Memory B cell (primary cell): ENCODE results near the gene CES4A.
"Not testable (repeated sequence)": the region's sequence is repeated elsewhere in the genome, so short reads cannot be mapped to it uniquely, and the experiment has no call there.

ENCODE experiments used
- ATAC-seq: fragments of 150-1000 bp; cut with Tn5 transposase; 2 replicates; pipeline ENCODE4 v1.10.0; 2021; ENCODE audit warnings: low read depth, mild to moderate bottlenecking, moderate library complexity
- DNase-seq, 2 donors: peaks; one replicate each; pipeline ENCODE4 v3.0.0; 2022; ENCODE audit warnings: low spot score in 2 of 2
- H3K27ac Mint-ChIP-seq: one replicate; pipeline ENCODE4 v1.8.0; 2022; ENCODE audit warnings: mild to moderate bottlenecking, moderate library complexity, mixed read lengths
- H3K27me3 Mint-ChIP-seq: one replicate; pipeline ENCODE4 v1.8.0; 2022; ENCODE audit warnings: mixed read lengths
- H3K36me3 Mint-ChIP-seq: one replicate; pipeline ENCODE4 v1.8.0; 2022; ENCODE audit warnings: mild to moderate bottlenecking, mixed read lengths
- H3K4me1 Mint-ChIP-seq: one replicate; pipeline ENCODE4 v1.8.0; 2022; ENCODE audit warnings: mixed read lengths
- H3K4me3 Mint-ChIP-seq: one replicate; pipeline ENCODE4 v1.8.0; 2022; ENCODE audit warnings: mild to moderate bottlenecking, moderate library complexity, mixed read lengths
- H3K9me3 Mint-ChIP-seq: one replicate; pipeline ENCODE4 v1.8.0; 2022; ENCODE audit warnings: mixed read lengths

CES4A gene

DNA sequence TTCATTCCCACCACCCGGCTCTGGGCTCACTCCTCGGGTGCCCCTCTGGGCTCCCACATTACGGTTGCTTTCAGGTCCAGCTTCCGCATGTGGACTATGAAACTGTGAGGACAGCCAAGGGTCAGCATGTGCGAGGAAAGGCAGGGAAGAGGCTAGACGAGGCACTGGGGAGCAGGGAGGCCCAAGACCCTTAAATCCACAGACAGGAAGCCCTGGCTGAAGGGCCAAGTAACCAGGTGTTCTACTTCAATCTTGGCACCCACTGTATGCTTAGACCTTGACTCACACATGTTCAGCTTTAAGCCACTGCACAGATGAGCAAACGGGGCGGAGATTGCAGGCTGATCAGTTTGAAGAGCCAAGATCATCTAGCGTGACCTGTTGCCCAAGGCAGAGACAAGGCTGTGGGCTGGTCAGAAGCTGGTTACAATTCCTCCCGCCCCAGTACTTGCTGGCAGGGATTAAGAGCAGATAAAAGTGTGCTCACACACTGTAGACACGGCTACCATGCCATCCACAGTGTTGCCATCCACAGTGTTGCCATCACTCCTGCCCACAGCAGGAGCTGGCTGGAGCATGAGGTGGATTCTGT, at the start of gene CES4A:
Gene CES4A (plus strand): TSS at position 393 of the 592 bp plus-strand sequence. CDS start 184 bp downstream, at position 577.
- H3K27ac Mint-ChIP-seq: no peak within 1 kb of the TSS
- no peak within 1 kb of the TSS for H3K4me3 Mint-ChIP-seq
- H3K9me3 Mint-ChIP-seq: no peaks in the 10 kb centered on the region
- no peaks in the 10 kb centered on the region for H3K36me3 Mint-ChIP-seq
- no peaks in the 10 kb centered on the region for H3K4me1 Mint-ChIP-seq
- no peak for ATAC-seq
- DNase-seq: no peak
- H3K27me3 Mint-ChIP-seq: no peaks in the 10 kb centered on the region

DNA sequence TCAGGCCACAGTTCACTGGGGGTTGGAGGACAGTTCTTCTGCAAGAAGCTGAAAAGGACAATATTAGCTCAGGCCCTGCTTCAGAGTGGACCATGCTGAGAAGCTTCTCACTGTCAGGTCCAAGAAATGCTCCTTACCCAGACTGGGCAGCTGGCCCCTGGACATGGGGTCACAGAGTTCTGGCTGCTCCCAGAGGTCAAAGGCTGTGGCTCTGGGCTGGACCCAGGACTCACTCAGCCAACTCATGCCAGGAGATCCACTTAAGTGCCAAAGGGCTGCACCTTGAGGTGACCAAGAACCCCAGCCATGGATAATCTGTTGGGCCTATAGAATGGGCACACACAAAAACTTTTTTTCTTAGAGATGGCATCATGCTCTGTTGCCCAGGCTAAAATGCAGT, 49.0 kb upstream of the CES4A start:
- ATAC-seq (no peak), DNase-seq (no peak)
- Mint-ChIP-seq H3K27me3 (no peaks in the 10 kb centered on the region), H3K27ac (no peak overlapping the region), H3K4me1 (peaks cover 18% of the 10 kb centered on the region), H3K9me3 (no peaks in the 10 kb centered on the region), H3K4me3 (no peak overlapping the region), H3K36me3 (peaks cover 12% of the 10 kb centered on the region)

DNA sequence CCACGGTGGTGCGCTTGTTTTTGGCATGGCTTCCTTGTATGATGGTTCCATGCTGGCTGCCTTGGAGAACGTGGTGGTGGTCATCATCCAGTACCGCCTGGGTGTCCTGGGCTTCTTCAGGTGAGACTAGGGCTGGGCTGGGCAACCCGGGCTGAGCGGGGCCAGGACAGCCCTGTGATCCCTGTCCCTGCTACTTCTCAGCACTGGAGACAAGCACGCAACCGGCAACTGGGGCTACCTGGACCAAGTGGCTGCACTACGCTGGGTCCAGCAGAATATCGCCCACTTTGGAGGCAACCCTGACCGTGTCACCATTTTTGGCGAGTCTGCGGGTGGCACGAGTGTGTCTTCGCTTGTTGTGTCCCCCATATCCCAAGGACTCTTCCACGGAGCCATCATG, 48.2 kb upstream of the CES4A start:
- Mint-ChIP-seq H3K9me3 (no peaks in the 10 kb centered on the region), H3K4me1 (peaks cover 15% of the 10 kb centered on the region), H3K27me3 (no peaks in the 10 kb centered on the region), H3K4me3 (no peak overlapping the region), H3K36me3 (peaks cover 12% of the 10 kb centered on the region), H3K27ac (no peak overlapping the region)
- DNase-seq: no peak
- ATAC-seq: no peak

DNA sequence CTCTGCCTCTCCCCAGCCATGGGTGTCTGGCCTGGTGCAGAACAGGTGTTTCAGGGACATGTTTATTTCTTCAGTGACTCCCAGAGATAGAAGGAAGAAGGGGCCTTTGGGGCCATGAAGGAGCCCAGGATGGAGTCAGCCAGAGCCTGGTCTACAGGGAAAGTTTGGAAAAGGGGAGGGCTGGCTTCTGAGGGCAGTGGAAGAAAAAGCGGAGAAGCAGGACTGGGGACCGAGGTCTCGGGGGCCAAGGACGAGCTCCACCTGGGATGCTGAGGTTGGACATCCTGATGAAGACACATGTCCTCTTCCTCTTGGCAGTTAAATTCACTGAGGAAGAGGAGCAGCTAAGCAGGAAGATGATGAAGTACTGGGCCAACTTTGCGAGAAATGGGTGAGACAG, 45.4 kb upstream of the CES4A start:
- H3K27me3 Mint-ChIP-seq: no peaks in the 10 kb centered on the region
- H3K4me1 Mint-ChIP-seq: peaks cover under 1% of the 10 kb centered on the region
- H3K27ac Mint-ChIP-seq: no peak overlapping the region
- H3K9me3 Mint-ChIP-seq: no peaks in the 10 kb centered on the region
- DNase-seq (no peak), ATAC-seq (no peak)
- H3K4me3 Mint-ChIP-seq: no peak overlapping the region
- peaks cover 12% of the 10 kb centered on the region for H3K36me3 Mint-ChIP-seq

GRCh38 chr16:66943426-66944053, 44.8 kb upstream of the CES4A start:
- H3K27ac Mint-ChIP-seq: no peak overlapping the region
- DNase-seq (no peak), ATAC-seq (no peak)
- H3K36me3 Mint-ChIP-seq: peaks cover 12% of the 10 kb centered on the region
- H3K27me3 Mint-ChIP-seq: peaks cover 5% of the 10 kb centered on the region
- no peaks in the 10 kb centered on the region for H3K9me3 Mint-ChIP-seq
- H3K4me1 Mint-ChIP-seq: peaks cover 5% of the 10 kb centered on the region
- no peak overlapping the region for H3K4me3 Mint-ChIP-seq

GRCh38 chr16:66944054-66944441, 44.3 kb upstream of the CES4A start:
- DNase-seq (no peak), ATAC-seq (no peak)
- Mint-ChIP-seq H3K4me3 (no peak overlapping the region), H3K9me3 (no peaks in the 10 kb centered on the region), H3K4me1 (peaks cover 7% of the 10 kb centered on the region), H3K36me3 (peaks cover 12% of the 10 kb centered on the region), H3K27ac (no peak overlapping the region), H3K27me3 (peaks cover 9% of the 10 kb centered on the region)

DNA sequence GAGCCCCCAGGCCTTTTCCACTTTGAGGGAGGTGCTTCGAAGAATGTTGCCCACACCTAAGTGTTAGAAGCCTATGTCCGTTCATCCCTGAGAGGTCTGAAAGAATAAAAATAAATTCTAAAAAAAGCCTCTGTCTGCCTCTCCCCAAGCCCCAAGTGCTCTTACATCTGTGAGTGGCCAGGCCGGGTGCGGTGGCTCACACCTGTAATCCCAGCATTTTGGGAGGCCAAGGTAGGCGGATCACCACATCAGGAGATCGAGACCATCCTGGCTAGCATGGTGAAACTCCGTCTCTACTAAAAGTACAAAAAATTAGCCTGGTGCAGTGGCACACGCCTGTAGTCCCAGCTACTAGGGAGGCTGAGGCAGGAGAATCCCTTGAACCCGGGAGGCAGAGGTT, 43.4 kb upstream of the CES4A start:
- not testable (repeated sequence) for H3K9me3 Mint-ChIP-seq, DNase-seq, H3K27ac Mint-ChIP-seq, ATAC-seq, H3K4me3 Mint-ChIP-seq, H3K4me1 Mint-ChIP-seq, H3K36me3 Mint-ChIP-seq
- peaks cover 13% of the 10 kb centered on the region for H3K27me3 Mint-ChIP-seq

DNA sequence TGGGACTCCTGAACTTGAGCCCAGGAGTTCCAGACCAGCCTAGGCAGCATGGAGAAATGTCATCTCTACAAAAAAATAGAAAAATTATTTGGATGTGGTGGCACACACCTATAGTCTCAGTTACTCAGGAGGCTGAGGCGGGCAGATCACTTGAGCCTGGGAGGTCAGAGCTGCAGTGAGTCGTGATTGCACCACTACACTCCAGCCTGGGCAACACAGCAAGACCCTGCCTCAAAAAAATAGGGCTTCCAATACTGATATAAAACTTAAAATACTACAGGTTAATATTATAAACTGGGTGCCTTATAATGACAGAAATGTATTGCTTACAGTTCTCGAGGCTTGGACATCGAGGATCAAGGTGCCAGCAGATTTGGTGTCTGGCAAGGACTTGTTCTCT, 42.5 kb upstream of the CES4A start:
- peaks cover 16% of the 10 kb centered on the region for H3K27me3 Mint-ChIP-seq
- H3K27ac Mint-ChIP-seq: no peak overlapping the region
- peaks cover 7% of the 10 kb centered on the region for H3K4me1 Mint-ChIP-seq
- DNase-seq: no peak
- H3K9me3 Mint-ChIP-seq: no peaks in the 10 kb centered on the region
- no peak for ATAC-seq
- H3K36me3 Mint-ChIP-seq: peaks cover 9% of the 10 kb centered on the region
- H3K4me3 Mint-ChIP-seq: no peak overlapping the region

DNA sequence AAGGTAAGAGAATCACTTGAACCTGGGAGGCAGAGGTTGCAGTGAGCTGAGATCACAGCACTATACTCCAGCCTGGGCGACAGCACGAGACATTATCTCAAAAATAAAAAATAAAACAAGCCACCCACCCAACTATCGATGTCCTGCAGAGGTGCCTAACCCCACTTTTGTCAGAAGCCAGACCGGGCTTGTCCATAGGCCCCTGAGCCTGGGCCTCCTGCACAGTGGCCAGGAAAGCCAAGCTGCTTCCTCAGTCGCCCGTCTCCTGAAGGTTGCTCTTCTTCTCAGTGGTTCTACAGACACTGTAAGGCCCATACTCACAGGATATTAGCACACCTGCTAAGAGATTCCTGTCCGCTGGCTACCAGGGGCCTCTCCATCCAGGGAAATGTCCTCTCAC, 41.8 kb upstream of the CES4A start:
- peaks cover 3% of the 10 kb centered on the region for H3K9me3 Mint-ChIP-seq
- ATAC-seq: no peak

DNA sequence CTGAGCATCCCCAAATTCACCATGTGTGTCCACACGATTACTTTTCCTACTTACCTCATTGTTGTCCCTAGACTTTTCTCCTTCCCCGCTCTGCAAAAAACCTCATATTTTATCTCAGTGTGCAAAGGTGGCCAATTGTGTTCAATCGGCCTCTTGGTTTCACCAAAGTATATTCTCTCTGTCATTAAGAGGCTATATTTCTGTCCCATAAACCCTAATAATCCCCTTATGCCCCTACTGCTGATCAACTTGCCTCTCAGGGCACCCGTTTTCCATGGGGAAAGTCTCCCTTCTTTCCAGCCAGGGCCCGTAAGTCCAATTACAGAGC, 41.5 kb upstream of the CES4A start:
- Mint-ChIP-seq H3K27me3 (peaks cover 22% of the 10 kb centered on the region), H3K4me3 (no peak overlapping the region)
- ATAC-seq: no peak

More for the DNA sequence above, 41.8 kb upstream of the CES4A start:
- H3K4me3 Mint-ChIP-seq: no peak overlapping the region
- peaks cover 19% of the 10 kb centered on the region for H3K27me3 Mint-ChIP-seq
- DNase-seq: no peak
- H3K36me3 Mint-ChIP-seq: peaks cover 9% of the 10 kb centered on the region
- H3K27ac Mint-ChIP-seq: no peak overlapping the region
- H3K4me1 Mint-ChIP-seq: peaks cover 7% of the 10 kb centered on the region

DNA sequence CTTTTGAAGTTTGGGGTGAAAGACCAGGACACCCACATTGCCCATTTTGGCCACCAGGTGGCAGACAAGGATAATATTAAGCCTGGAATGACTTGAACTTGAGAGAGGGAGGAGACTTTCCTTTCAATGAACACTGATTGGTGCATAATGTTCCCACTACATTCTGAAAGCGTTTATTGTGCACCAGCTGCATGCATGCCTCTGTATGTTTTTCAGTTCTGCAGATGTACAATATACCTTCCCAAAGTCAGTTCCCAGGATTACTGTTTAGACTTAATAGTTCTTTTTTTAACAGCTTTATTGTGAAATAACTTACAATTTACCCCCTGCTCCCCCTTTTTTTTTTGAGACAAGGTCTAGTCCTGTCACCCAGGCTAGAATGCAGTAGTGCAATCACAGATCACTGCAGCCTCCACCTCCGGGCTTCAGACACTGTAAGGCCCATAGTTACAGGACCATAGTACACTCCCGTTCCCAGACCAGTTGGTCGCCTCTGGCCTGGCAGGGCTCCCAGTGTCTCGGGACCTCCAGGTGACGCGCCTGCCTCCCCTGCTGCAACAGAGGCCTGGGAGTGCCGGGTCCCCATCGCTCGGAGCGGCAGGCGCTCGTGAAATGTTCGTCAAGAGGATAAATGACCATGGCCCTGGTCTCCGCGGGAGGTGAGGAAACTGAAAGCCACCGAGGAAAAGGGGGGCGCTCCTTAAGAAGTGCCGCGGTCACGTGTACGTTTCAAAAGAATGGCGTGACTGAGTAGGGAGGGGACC, 40.9 kb upstream of the CES4A start:
- Mint-ChIP-seq H3K4me3 (peak overlapping the region; percentile 88), H3K4me1 (peaks cover 7% of the 10 kb centered on the region), H3K9me3 (peaks cover 3% of the 10 kb centered on the region), H3K36me3 (peaks cover 3% of the 10 kb centered on the region), H3K27ac (no peak overlapping the region), H3K27me3 (peaks cover 22% of the 10 kb centered on the region)
- DNase-seq: peak; percentile 77 to 86
- ATAC-seq: peak; percentile 89

More for the DNA sequence above, 41.5 kb upstream of the CES4A start:
- no peak overlapping the region for H3K27ac Mint-ChIP-seq
- peaks cover 8% of the 10 kb centered on the region for H3K36me3 Mint-ChIP-seq
- DNase-seq: no peak
- peaks cover 3% of the 10 kb centered on the region for H3K9me3 Mint-ChIP-seq
- peaks cover 7% of the 10 kb centered on the region for H3K4me1 Mint-ChIP-seq

GRCh38 chr16:66948134-66948836, 40.1 kb upstream of the CES4A start:
- Mint-ChIP-seq H3K4me1 (peaks cover 7% of the 10 kb centered on the region), H3K4me3 (peak overlapping the region; percentile 88), H3K36me3 (no peaks in the 10 kb centered on the region), H3K27me3 (peaks cover 26% of the 10 kb centered on the region), H3K27ac (no peak overlapping the region), H3K9me3 (peaks cover 3% of the 10 kb centered on the region)
- no peak for DNase-seq
- no peak for ATAC-seq

- H3K4me3 Mint-ChIP-seq: no peak overlapping the region
- no peak for DNase-seq
- ATAC-seq: no peak
- H3K27ac Mint-ChIP-seq: no peak overlapping the region
- H3K27me3 Mint-ChIP-seq: peaks cover 27% of the 10 kb centered on the region
- H3K4me1 Mint-ChIP-seq: peaks cover 7% of the 10 kb centered on the region
- H3K36me3 Mint-ChIP-seq: no peaks in the 10 kb centered on the region
- peaks cover 3% of the 10 kb centered on the region for H3K9me3 Mint-ChIP-seq
Measured at GRCh38 chr16:66948837-66949225, 39.6 kb upstream of the CES4A start.

DNA sequence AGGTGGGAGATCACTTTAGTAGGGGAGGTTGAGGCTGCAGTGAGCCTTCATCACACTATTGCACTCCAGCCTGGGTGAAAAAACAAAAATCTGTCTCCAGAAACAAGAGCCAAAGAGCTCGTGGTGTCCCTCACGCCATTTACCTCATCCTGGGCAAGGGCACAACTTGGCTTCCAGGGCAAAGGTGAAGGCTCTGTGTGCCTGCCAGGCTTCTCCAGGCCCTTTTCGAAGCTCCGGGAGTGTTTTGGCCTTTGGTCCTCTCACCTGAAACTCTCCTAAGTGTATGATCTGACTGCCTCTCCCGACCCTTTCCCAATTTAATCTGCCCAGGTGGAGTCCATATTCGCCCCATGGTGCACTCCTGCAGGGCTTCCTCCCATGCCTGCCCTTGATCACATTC, 38.9 kb upstream of the CES4A start:
- peaks cover 7% of the 10 kb centered on the region for H3K4me1 Mint-ChIP-seq
- no peak overlapping the region for H3K27ac Mint-ChIP-seq

More for the DNA sequence above, 38.9 kb upstream of the CES4A start:
- Mint-ChIP-seq H3K4me3 (no peak overlapping the region), H3K9me3 (peaks cover 3% of the 10 kb centered on the region), H3K27me3 (peaks cover 29% of the 10 kb centered on the region), H3K36me3 (no peaks in the 10 kb centered on the region)
- no peak for DNase-seq
- no peak for ATAC-seq
